Stimulated activated naive CD4-positive, alpha-beta T cell treated with Interleukin-2 at 50 U/mL for 16 hours (primary cell): ENCODE results near the gene OXSM.

Experiments used
- DNase-seq: peaks from one replicate; lab custom pipeline; 2025; lab: John Stamatoyannopoulos, UW

Gene OXSM

GRCh38 chr3:25804676-25805075 lies 14.8 kb downstream of the OXSM start:
- no peak for DNase-seq

- DNase-seq = no peak
These were observed 22.8 kb downstream of the OXSM start for GRCh38 chr3:25812644-25813043.

- DNase-seq = no peak
These were observed 27.2 kb downstream of the OXSM start for GRCh38 chr3:25817107-25817506.

GRCh38 chr3:25817638-25818037 lies 27.7 kb downstream of the OXSM start:
- no peak for DNase-seq

- no peak for DNase-seq
These were observed 28.4 kb downstream of the OXSM start for GRCh38 chr3:25818335-25818734.

- DNase-seq = no peak
These were observed 30.5 kb downstream of the OXSM start for GRCh38 chr3:25820366-25820765.

GRCh38 chr3:25820816-25821486 lies 31.1 kb downstream of the OXSM start:
- DNase-seq = no peak

- no peak for DNase-seq
These were observed 32.1 kb downstream of the OXSM start for GRCh38 chr3:25821746-25822573.

- no peak for DNase-seq
These were observed 33.4 kb downstream of the OXSM start for GRCh38 chr3:25823314-25823713.

GRCh38 chr3:25826510-25826909 lies 36.6 kb downstream of the OXSM start:
- no peak for DNase-seq

- DNase-seq = no peak
These were observed 40.7 kb downstream of the OXSM start for GRCh38 chr3:25830373-25831280.

GRCh38 chr3:25831578-25831977 lies 41.7 kb downstream of the OXSM start:
- no peak for DNase-seq

- no peak for DNase-seq
These were observed 44.5 kb downstream of the OXSM start for GRCh38 chr3:25834346-25834745.

- DNase-seq = no peak
These were observed 46.7 kb downstream of the OXSM start for GRCh38 chr3:25836579-25836978.

- no peak for DNase-seq
These were observed 47.1 kb downstream of the OXSM start for GRCh38 chr3:25837038-25837437.

GRCh38 chr3:25840099-25840498 lies 50.2 kb downstream of the OXSM start:
- DNase-seq = no peak

- DNase-seq = no peak
These were observed 53.4 kb downstream of the OXSM start for GRCh38 chr3:25843332-25843731.
